Thyroid gland (tissue), 4 donors: ENCODE data around the gene ZNF683.

Experiments used
- POLR2A ChIP-seq, 2 donors: fragments of 450-650 bp; IDR thresholded peaks; one replicate each; pipeline ENCODE4 v1.6.1; 2017; ENCODE audit warnings: antibody characterized with exemption in 2 of 2, mild to moderate bottlenecking in 2 of 2, moderate library complexity in 1 of 2
- TF ChIP-seq, protein P1 (sequence below), 6 experiments: fragments of 200-600 bp in 3 of 6; fragments of 450-650 bp in 3 of 6; sonication (generic) in 3 of 6; IDR thresholded peaks; one replicate each; pipeline ENCODE4 v1.5.1; 2016 to 2019; ENCODE audit warnings: antibody characterized with exemption in 6 of 6, mild to moderate bottlenecking in 2 of 6, inconsistent platforms in 1 of 6, moderate library complexity in 1 of 6

DNA sequence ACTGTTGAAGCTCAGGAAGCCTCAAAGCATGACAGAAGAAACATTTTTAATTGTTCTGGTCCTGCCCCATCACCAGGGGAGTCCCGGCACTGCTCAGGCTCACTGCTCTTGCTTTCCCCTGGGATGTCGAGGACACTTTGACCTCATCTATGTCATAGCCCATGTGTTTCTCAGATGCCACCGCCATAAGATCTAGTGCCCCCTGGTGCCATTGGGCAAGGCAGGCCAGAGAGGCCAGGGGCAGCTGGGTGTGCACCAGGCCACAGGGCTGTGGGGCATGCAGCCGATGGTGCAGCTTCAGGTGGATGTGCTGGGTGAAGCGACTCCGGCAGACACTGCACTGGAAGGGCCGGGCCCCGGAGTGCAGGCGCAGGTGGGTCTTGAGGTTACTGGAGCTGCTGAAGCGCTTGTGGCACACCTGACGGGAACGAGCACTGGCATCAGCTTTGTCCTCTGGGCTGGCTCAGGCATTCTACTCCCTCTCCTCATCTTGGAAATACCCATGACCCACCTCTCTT, 10.9 kb downstream of the ZNF683 start:
- TF ChIP-seq, protein P1, sequence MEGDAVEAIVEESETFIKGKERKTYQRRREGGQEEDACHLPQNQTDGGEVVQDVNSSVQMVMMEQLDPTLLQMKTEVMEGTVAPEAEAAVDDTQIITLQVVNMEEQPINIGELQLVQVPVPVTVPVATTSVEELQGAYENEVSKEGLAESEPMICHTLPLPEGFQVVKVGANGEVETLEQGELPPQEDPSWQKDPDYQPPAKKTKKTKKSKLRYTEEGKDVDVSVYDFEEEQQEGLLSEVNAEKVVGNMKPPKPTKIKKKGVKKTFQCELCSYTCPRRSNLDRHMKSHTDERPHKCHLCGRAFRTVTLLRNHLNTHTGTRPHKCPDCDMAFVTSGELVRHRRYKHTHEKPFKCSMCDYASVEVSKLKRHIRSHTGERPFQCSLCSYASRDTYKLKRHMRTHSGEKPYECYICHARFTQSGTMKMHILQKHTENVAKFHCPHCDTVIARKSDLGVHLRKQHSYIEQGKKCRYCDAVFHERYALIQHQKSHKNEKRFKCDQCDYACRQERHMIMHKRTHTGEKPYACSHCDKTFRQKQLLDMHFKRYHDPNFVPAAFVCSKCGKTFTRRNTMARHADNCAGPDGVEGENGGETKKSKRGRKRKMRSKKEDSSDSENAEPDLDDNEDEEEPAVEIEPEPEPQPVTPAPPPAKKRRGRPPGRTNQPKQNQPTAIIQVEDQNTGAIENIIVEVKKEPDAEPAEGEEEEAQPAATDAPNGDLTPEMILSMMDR (IDR thresholded peaks at IDR 0.05), result no peak
- no peak for TF ChIP-seq POLR2A (IDR thresholded peaks at IDR 0.05)
